GM20000 (cell line): ENCODE results near the gene DIP2C.
"Not testable (repeated sequence)": the region's sequence is repeated elsewhere in the genome, so short reads cannot be mapped to it uniquely, and the experiment has no call there.

ENCODE experiments used
- DNase-seq: peaks from one replicate; pipeline ENCODE4 v3.0.0; 2012; ENCODE audit warnings: low spot score
- CTCF ChIP-seq: IDR thresholded peaks from 2 replicates; pipeline ENCODE4 v1.5.1; 2012; ENCODE audit warnings: mild to moderate bottlenecking, control low read depth; ENCODE audit errors: extremely low read depth, missing control alignments

Gene DIP2C

DNA sequence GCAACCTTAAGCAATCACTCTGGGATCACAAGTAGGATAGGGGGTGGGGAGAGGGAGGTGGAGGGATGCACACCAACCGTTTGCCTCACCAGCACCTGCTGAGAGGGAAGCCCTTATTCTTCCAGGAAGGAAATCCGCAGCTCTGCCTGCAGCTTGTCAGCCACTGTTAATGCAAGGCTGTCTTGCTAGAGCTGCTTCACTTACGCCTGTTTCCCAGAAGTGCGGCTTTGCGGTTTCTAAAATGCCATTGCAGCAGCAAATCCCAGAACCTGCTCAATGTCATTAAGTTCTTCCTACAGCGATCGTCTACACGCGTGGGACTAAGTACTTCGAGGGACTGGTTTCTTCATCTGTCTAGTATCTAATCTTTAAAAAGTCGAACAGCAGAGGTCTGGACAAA, 363.1 kb downstream of the DIP2C start:
- DNase-seq = no peak
- TF ChIP-seq CTCF = no peak

- DNase-seq = no peak
- no peak for TF ChIP-seq CTCF
Measured at GRCh38 chr10:325282-325681, 364.2 kb downstream of the DIP2C start.

DNA sequence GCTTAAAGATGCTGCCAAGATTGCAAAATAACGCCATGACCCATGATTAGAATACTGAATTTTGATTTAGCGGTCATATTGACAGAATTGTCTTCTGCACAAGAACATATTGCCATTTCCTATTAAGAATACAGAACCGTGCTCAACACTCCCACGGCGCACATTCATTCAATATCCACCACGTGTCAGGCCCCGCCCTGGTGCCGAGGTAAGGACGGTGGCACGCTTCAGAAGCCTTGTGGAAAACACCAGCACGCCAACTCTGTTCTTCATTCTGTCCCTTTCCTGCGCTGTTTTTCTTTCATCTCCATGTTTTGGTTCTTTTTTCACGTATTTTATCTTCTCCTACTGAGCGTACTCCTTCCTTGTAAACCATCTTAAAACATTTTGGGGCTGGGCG, 364.9 kb downstream of the DIP2C start:
- no peak for DNase-seq
- TF ChIP-seq CTCF = no peak

GRCh38 chr10:323651-324293, 365.7 kb downstream of the DIP2C start:
- peak; percentile 66 for DNase-seq
- TF ChIP-seq CTCF = no peak

- DNase-seq = not testable (repeated sequence)
Measured at GRCh38 chr10:323046-323445, 366.4 kb downstream of the DIP2C start.

DNA sequence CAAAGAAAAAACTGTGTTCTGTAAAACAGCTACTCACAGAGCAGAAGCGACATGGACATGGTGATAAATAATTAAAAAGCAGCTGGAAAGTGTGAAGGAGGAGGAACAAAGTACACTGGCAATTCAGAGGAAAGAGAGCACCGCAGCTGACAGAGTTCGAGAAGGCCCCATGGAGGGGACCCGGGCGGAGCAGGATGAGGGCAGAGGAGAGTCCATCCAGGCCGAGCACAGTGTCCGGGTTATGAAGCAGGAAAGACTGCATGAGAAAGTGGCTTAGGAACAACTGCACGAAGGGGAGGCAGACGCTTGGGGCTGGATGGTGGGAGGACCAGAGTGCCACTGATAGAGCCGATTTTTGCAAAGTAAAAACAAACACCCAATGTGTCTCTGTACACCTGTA, 368.7 kb downstream of the DIP2C start:
- TF ChIP-seq CTCF = no peak

GRCh38 chr10:317926-318325, 371.5 kb downstream of the DIP2C start:
- no peak for TF ChIP-seq CTCF
- DNase-seq = no peak

More for the DNA sequence above, 368.7 kb downstream of the DIP2C start:
- no peak for DNase-seq

GRCh38 chr10:317271-317769, 372.1 kb downstream of the DIP2C start:
- TF ChIP-seq CTCF = no peak

More at GRCh38 chr10:317271-317769, 372.1 kb downstream of the DIP2C start:
- peak; percentile 80 for DNase-seq
